GM21381 (cell line): ENCODE measurements around the gene TXNRD3.
"Not testable (repeated sequence)": the region's sequence is repeated elsewhere in the genome, so short reads cannot be mapped to it uniquely, and the experiment has no call there.

Experiments used
- ATAC-seq: cut with Tn5 transposase; IDR thresholded peaks from one replicate; pipeline ENCODE4 v1.9.1; 2021; ENCODE audit warnings: mild to moderate bottlenecking, moderate library complexity; ENCODE audit not compliant: unreplicated experiment

Gene TXNRD3

GRCh38 chr3:126604691-126605090 is 50.2 kb downstream of the TXNRD3 start:
- ATAC-seq = no peak

- no peak for ATAC-seq
Observed at GRCh38 chr3:126599101-126599500, 55.8 kb downstream of the TXNRD3 start.

- ATAC-seq = not testable (repeated sequence)
Observed at GRCh38 chr3:126595479-126595878, 59.4 kb downstream of the TXNRD3 start.

GRCh38 chr3:126591515-126591914 is 63.4 kb downstream of the TXNRD3 start:
- not testable (repeated sequence) for ATAC-seq

GRCh38 chr3:126582311-126582710 is 72.6 kb downstream of the TXNRD3 start:
- no peak for ATAC-seq

GRCh38 chr3:126581569-126581968 is 73.4 kb downstream of the TXNRD3 start:
- ATAC-seq = no peak

GRCh38 chr3:126580746-126581145 is 74.2 kb downstream of the TXNRD3 start:
- ATAC-seq = no peak

GRCh38 chr3:126578702-126579101 is 76.2 kb downstream of the TXNRD3 start:
- ATAC-seq = no peak

GRCh38 chr3:126577261-126577660 is 77.7 kb downstream of the TXNRD3 start:
- ATAC-seq = no peak

- ATAC-seq = no peak
Observed at GRCh38 chr3:126573492-126574117, 81.3 kb downstream of the TXNRD3 start.

GRCh38 chr3:126571078-126571477 is 83.8 kb downstream of the TXNRD3 start:
- no peak for ATAC-seq

- ATAC-seq = no peak
Observed at GRCh38 chr3:126570103-126570541, 84.8 kb downstream of the TXNRD3 start.

- ATAC-seq = no peak
Observed at GRCh38 chr3:126569390-126569975, 85.4 kb downstream of the TXNRD3 start.

- ATAC-seq = no peak
Observed at GRCh38 chr3:126568776-126569342, 86.1 kb downstream of the TXNRD3 start.

- no peak for ATAC-seq
Observed at GRCh38 chr3:126567696-126568438, 87.1 kb downstream of the TXNRD3 start.

- ATAC-seq = no peak
Observed at GRCh38 chr3:126562737-126563276, 92.1 kb downstream of the TXNRD3 start.

- no peak for ATAC-seq
Observed at GRCh38 chr3:126558336-126559071, 96.4 kb downstream of the TXNRD3 start, which contains the start of gene C3orf22. Gene C3orf22, minus strand, starts transcription at chr3:126558932. Its CDS starts 5,542 bp downstream, at chr3:126553390.

GRCh38 chr3:126557761-126558160 is 97.2 kb downstream of the TXNRD3 start:
- ATAC-seq = no peak

GRCh38 chr3:126557415-126557745 is 97.5 kb downstream of the TXNRD3 start:
- ATAC-seq = no peak
